ENCODE results near the gene ABHD17B. TPM values are rescaled to one million over a fixed set of nuclear protein-coding genes. Genes with fewer than 3 reads are reported as not detected.

Gene ABHD17B
- total RNA-seq, 2 experiments from 2014 or later = 11.4 to 11.7 TPM

DNA sequence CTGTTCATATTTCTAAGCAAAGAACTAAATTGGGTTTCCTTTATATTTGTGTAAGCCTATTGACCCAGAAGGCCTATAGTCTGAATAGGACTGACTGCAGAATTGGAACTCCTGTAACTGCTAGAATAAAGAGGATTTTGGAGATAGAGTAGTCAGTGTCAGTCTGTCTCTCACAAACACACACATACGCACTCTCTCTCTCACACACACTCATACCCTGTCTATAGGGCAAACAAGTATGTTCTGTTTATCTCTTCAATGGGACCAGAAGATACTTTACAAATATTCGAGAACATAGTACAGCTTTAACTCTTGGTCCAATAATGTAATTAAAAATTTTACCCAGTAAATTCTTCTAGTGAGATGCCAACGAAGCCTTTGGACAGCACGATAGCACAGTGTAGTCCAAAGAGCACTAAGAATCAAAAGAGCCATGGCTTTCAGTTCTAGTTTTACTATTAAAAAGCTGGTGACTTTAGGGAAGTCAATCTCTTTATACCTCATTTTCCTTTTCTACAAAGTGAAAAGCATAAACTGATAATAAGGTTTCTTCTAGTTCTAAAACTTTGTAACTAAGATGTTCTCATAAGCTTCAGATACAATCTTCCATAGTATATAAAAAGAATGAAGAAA lies 19.3 kb downstream of the ABHD17B start:
- Mint-ChIP-seq H3K36me3 (no peaks in the 10 kb centered on the region), H3K27ac (no peak overlapping the region), H3K27me3 (no peaks in the 10 kb centered on the region), H3K4me1 (ENCODE audit: low read depth) (peaks cover 41% of the 10 kb centered on the region), H3K4me3 (no peak overlapping the region), H3K9me3 (no peaks in the 10 kb centered on the region)
- ChIA-PET POLR2A (interaction anchor here (0.7 to 1.1 kb wide), 2 partner anchors 18 to 125 kb away, joined by 3 read pairs; no protein-coding TSS in a partner anchor), CTCF (interaction anchor here (0.6 kb wide), 1 partner anchor 739 kb away, joined by 4 read pairs; no protein-coding TSS in a partner anchor)
- no peak for DNase-seq
- intact Hi-C loops (cut with micrococcal nuclease) = no loop called here

DNA sequence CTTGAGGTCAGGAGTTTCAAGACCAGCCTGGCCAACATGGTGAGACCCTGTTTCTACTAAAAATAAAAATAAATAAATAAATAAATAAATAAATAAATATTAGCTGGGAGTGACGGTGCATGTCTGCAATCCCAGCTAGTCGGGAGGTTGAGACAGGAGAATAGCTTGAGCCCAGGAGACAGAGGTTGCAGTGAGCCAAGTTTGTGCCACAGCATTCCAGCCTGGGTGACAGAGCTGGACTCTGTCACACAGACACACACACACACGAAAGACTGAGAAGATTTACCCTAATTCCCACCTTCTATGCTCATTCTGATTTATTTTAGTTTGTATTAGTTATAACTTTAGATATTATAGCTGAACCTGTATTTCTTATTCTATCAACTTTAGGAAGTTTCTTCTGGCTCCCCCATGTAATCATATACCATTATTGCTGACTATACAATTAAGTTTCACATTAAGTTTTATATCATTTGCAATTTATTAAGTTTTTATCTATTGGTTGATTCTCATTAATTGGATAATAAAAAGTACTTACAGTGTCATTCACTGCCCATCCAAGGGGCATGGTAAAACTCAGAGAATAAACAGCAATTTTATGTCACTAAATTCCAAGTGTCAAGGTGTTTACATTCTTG lies 20.8 kb downstream of the ABHD17B start:
- no peak for DNase-seq
- H3K36me3 Mint-ChIP-seq = no peaks in the 10 kb centered on the region
- H3K4me3 Mint-ChIP-seq = no peak overlapping the region
- intact Hi-C loops (cut with micrococcal nuclease) = no loop called here
- ChIA-PET POLR2A (no interaction called here), CTCF (no interaction called here)
- H3K4me1 Mint-ChIP-seq (ENCODE audit: low read depth) = peaks cover 39% of the 10 kb centered on the region
- H3K9me3 Mint-ChIP-seq = no peaks in the 10 kb centered on the region
- no peaks in the 10 kb centered on the region for H3K27me3 Mint-ChIP-seq
- H3K27ac Mint-ChIP-seq = no peak overlapping the region

DNA sequence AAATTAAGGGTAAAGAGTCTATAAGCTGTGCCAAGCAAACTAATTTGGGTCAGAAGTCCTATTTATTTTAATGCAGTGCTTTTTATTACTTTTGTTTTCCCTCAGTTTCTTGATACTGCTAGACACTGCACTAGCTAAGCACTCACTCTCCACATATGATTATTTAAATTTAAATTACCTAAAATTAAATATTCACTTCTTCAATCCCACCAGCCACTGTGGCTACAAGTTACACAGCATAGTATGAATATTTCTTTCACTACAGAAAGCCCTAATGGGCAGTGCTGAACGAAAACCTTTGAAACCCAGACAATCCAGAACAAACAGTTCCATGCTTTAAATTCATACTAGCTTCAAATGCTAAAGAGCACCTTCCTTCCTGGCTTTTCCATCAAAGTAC lies 23.6 kb downstream of the ABHD17B start:
- CTCF ChIA-PET = interaction anchor here (1.0 kb wide), 2 partner anchors 8 to 69 kb away, joined by 3 to 4 read pairs; no protein-coding TSS in a partner anchor
- Mint-ChIP-seq H3K27me3 (no peaks in the 10 kb centered on the region), H3K4me1 (ENCODE audit: low read depth) (peaks cover 26% of the 10 kb centered on the region), H3K4me3 (no peak overlapping the region), H3K36me3 (peaks cover 22% of the 10 kb centered on the region), H3K27ac (no peak overlapping the region), H3K9me3 (peaks cover 19% of the 10 kb centered on the region)
- intact Hi-C loops (cut with micrococcal nuclease) = no loop called here
- POLR2A ChIA-PET = no interaction called here
- no peak for DNase-seq

DNA sequence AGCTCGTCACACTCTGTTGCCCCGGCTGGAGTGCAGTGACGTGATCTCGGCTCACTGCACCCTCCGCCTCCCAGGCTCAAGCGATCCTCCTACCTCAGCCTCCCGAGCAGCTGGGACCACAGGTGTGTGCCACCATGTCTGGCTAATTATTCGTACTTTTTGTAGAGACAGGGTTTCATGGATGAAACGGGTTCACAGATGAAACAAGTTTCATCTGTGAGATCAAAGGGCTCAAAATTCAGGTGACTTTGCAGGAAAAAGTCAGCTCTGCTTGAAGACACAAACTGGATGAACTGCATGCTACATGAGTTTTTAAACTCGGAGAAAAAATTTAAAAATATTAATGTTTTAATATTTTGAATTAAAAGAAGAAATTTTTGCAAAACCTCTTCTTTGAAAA lies 24.5 kb downstream of the ABHD17B start:
- no peak overlapping the region for H3K4me3 Mint-ChIP-seq
- intact Hi-C loops (cut with micrococcal nuclease) = no loop called here
- H3K27ac Mint-ChIP-seq = peak overlapping the region; percentile 54
- H3K27me3 Mint-ChIP-seq = no peaks in the 10 kb centered on the region
- H3K4me1 Mint-ChIP-seq (ENCODE audit: low read depth) = peaks cover 26% of the 10 kb centered on the region
- DNase-seq = no peak
- H3K36me3 Mint-ChIP-seq = peaks cover 29% of the 10 kb centered on the region
- POLR2A ChIA-PET = interaction anchor here (0.9 to 1.0 kb wide), 2 partner anchors 9 to 31 kb away, joined by 3 read pairs; no protein-coding TSS in a partner anchor
- CTCF ChIA-PET = interaction anchor here (1.0 kb wide), 1 partner anchor 25 kb away, joined by 3 read pairs; the partner anchor contains the start of gene C9orf85
- peaks cover 25% of the 10 kb centered on the region for H3K9me3 Mint-ChIP-seq

DNA sequence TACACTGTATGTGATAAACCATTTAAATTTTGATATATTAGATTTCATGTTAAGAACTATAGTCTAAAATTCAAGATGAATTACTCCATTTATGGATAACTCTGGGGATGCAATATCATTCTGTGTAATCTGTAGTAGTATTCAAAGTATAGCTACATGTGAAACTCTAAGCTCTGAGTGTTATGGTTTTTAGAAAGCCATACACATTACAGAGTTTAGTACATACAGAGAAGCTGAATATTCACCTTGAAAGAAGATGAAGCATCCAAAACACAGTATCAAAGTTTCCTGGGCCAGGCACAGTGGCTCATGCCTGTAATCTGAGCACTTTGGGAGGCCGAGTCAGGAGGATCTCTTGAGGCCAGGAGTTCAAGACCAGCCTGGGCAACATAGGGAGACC lies 25.0 kb downstream of the ABHD17B start:
- Mint-ChIP-seq H3K4me3 (no peak overlapping the region), H3K4me1 (ENCODE audit: low read depth) (peaks cover 26% of the 10 kb centered on the region), H3K27ac (peak overlapping the region; percentile 54), H3K36me3 (peaks cover 34% of the 10 kb centered on the region), H3K27me3 (no peaks in the 10 kb centered on the region), H3K9me3 (peaks cover 31% of the 10 kb centered on the region)
- CTCF ChIA-PET = interaction anchor here (1.0 kb wide), 1 partner anchor 26 kb away, joined by 3 read pairs; the partner anchor contains the start of gene C9orf85
- intact Hi-C loops (cut with micrococcal nuclease) = no loop called here
- POLR2A ChIA-PET = interaction anchor here (0.9 to 1.0 kb wide), 2 partner anchors 9 to 30 kb away, joined by 3 read pairs; no protein-coding TSS in a partner anchor
- DNase-seq = peak; percentile 47

DNA sequence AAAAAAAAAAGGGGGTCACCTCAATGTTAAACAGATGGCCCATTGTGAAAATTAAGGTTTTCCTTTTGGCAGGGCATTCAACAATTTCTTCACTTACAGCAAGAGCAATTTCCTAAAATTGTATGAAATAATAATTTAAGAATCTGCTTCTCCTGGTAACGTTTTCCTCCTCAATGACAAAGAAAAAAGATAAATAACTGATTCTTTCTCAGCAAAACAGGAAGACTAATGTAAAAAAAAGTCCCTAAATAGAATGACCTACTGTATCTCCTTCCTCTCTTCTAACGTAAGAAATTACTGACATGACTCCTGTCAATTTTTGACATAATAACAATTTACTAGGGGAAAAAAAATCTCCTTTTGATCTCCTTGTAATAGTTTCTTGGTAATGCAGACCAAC lies 25.5 kb downstream of the ABHD17B start:
- intact Hi-C loops (cut with micrococcal nuclease) = no loop called here
- Mint-ChIP-seq H3K36me3 (peaks cover 36% of the 10 kb centered on the region), H3K4me3 (no peak overlapping the region), H3K27ac (no peak overlapping the region), H3K4me1 (ENCODE audit: low read depth) (peaks cover 26% of the 10 kb centered on the region), H3K27me3 (no peaks in the 10 kb centered on the region), H3K9me3 (peaks cover 33% of the 10 kb centered on the region)
- DNase-seq = no peak
- CTCF ChIA-PET = interaction anchor here (1.0 kb wide), 1 partner anchor 26 kb away, joined by 3 read pairs; the partner anchor contains the start of gene C9orf85
- POLR2A ChIA-PET = interaction anchor here (0.9 kb wide), 1 partner anchor 10 kb away, joined by 3 read pairs; no protein-coding TSS in a partner anchor

DNA sequence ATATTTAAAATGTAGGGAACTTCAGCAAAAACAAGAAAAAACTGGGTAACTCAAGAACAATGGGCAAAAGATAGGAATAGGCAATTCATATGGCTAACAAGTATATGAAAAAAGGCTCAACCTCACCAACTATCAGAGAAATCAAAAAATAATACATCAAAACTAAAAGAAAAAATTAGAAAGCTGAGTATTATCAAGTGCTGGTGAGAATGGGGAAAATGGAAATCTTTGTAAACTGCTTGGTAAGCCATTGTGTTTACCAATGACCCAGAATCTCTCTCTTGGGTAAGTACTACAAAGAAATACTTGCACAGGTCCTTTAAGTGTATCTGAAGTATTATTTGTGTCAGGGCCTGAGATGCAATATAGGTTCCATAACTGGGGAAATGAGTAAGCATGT lies 27.0 kb downstream of the ABHD17B start:
- H3K27ac Mint-ChIP-seq = no peak overlapping the region
- ChIA-PET POLR2A (no interaction called here), CTCF (interaction anchor here (1.3 kb wide), 1 partner anchor 77 kb away, joined by 3 read pairs; no protein-coding TSS in a partner anchor)
- H3K36me3 Mint-ChIP-seq = peaks cover 46% of the 10 kb centered on the region
- no peak for DNase-seq
- peaks cover 43% of the 10 kb centered on the region for H3K9me3 Mint-ChIP-seq
- peaks cover 26% of the 10 kb centered on the region for H3K4me1 Mint-ChIP-seq (ENCODE audit: low read depth)
- no peaks in the 10 kb centered on the region for H3K27me3 Mint-ChIP-seq
- intact Hi-C loops (cut with micrococcal nuclease) = no loop called here
- H3K4me3 Mint-ChIP-seq = no peak overlapping the region

DNA sequence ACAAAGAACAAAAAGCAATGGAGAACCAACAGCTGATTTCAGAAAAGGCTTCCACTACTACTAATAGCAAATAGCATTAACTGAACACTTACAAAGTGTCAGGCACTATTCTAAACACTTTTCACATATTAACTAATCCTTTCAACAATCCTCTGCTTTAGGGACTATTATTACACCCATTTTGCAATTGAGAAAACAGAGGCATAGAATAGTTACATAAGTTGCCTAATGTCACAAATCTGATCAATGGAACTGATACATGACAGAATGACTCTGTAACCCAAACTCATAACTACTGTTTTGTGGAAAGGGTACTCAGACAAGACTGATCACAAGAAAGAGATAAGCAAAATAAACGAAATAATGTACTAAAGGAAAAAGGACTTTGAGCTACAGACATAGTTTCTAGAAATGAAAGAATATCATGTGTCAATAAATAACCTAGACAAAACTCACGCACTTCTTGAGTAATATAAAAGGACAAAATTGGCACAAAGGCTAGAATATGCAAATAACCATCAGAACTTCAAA lies 31.3 kb downstream of the ABHD17B start:
- intact Hi-C loops (cut with micrococcal nuclease) = loop anchor here (5.0 kb wide), 1 partner anchor 33 kb away; the partner anchor contains the start of genes ABHD17B and C9orf85
- Mint-ChIP-seq H3K4me1 (ENCODE audit: low read depth) (no peaks in the 10 kb centered on the region), H3K36me3 (peaks cover 56% of the 10 kb centered on the region), H3K27ac (no peak overlapping the region), H3K9me3 (peaks cover 57% of the 10 kb centered on the region), H3K4me3 (no peak overlapping the region), H3K27me3 (no peaks in the 10 kb centered on the region)
- DNase-seq = no peak
- ChIA-PET POLR2A (no interaction called here), CTCF (no interaction called here)

DNA sequence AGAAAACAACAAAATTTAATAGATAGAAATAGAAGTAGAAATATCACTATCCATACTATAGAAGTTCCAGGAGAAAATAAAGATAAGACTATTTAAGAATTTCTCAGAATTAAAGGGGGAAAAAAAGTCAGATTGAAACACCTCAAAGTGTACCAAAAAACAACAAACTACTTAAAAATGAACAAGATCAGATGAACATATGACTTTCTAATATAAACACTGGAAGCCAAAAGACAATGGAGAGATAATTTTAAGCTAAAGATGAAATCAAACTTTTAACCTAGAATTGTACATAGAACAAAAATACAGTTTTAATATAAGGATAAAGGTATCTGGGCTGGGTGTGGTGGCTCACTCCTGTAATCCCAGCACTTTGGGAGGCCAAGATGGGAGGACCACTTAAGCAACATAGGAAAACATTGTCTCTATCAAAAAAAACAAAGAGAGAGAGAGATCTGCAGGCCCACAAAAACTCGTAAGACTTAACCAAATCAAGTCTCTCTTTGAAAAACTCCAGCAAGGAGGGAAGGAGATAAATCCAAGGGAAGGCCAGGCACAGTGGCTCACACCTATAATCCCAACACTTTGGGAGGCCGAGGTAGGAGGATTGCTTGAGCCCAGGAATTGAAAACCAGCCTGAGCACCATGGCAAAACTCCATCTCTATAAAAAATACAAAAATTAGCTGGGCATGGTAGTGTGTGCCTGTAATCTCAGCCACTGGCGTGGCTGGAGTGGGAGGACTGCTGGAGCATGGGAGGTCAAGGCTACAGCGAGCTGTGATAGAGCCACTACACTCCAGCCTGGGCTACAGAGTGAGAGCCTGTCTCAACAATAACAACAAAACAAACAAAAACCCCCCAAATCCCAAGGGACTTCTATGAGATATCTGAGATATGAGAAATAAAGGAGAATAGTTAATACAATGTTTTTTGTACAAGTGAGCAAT lies 32.4 kb downstream of the ABHD17B start:
- POLR2A ChIA-PET = no interaction called here
- H3K4me3 Mint-ChIP-seq = no peak overlapping the region
- intact Hi-C loops (cut with micrococcal nuclease) = loop anchor here (5.0 kb wide), 1 partner anchor 34 kb away; the partner anchor contains the start of genes ABHD17B and C9orf85
- CTCF ChIA-PET = no interaction called here
- H3K36me3 Mint-ChIP-seq = peaks cover 47% of the 10 kb centered on the region
- H3K27ac Mint-ChIP-seq = no peak overlapping the region
- no peaks in the 10 kb centered on the region for H3K4me1 Mint-ChIP-seq (ENCODE audit: low read depth)
- peaks cover 48% of the 10 kb centered on the region for H3K9me3 Mint-ChIP-seq
- H3K27me3 Mint-ChIP-seq = no peaks in the 10 kb centered on the region
- no peak for DNase-seq

DNA sequence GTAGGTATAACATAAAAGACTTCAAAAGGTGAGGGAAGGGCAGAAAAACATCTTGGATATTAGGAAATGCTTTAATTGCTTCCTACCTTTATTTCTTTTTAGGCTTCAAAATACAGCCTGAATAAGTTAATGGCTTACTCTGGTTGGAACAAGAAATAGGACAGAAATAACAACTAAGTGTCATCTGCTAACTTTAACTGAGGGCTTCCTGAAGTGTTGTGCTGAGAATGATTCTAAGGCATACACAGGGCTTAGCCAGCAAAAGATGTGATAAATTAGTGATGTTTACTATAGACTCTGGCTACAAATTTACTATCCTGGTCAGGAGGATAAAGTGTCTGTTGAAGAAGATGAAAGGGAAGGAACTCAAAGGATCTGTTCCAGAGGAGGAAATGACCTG lies 34.2 kb downstream of the ABHD17B start:
- Mint-ChIP-seq H3K9me3 (peaks cover 35% of the 10 kb centered on the region), H3K4me1 (ENCODE audit: low read depth) (no peaks in the 10 kb centered on the region), H3K4me3 (no peak overlapping the region), H3K27me3 (no peaks in the 10 kb centered on the region), H3K36me3 (peaks cover 33% of the 10 kb centered on the region), H3K27ac (no peak overlapping the region)
- ChIA-PET POLR2A (no interaction called here), CTCF (no interaction called here)
- intact Hi-C loops (cut with micrococcal nuclease) = loop anchor here (5.0 kb wide), 1 partner anchor 35 kb away; the partner anchor contains the start of genes ABHD17B and C9orf85
- DNase-seq = no peak

DNA sequence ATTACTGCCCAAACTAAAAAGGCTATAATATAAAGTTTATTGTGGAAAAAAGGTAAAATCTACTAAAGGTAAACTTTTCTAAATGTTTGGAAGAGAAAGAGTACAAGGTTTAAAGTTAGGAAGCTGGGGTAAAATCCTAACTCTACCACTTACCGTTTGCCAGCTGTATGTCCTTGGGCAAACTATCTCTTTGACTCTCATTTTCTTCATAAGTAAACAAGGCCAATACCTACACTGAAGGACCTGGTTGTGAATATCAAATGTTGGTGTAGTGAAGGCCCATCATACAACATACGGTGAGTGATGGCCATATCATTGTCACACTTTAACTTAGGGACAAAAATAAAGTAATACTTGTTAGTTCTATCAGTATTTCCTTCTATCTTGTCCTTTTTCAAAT lies 34.9 kb downstream of the ABHD17B start:
- peaks cover 27% of the 10 kb centered on the region for H3K36me3 Mint-ChIP-seq
- CTCF ChIA-PET = no interaction called here

More for the DNA sequence above, 34.9 kb downstream of the ABHD17B start:
- Mint-ChIP-seq H3K27me3 (no peaks in the 10 kb centered on the region), H3K4me1 (ENCODE audit: low read depth) (no peaks in the 10 kb centered on the region), H3K9me3 (peaks cover 27% of the 10 kb centered on the region), H3K4me3 (no peak overlapping the region), H3K27ac (no peak overlapping the region)
- intact Hi-C loops (cut with micrococcal nuclease) = loop anchor here (5.0 kb wide), 1 partner anchor 36 kb away; the partner anchor contains the start of genes ABHD17B and C9orf85
- DNase-seq = no peak
- POLR2A ChIA-PET = no interaction called here
